K562 (cell line): ENCODE measurements around the gene TMEM217. TPM values are rescaled to one million over a fixed set of nuclear protein-coding genes. Genes with fewer than 3 reads are reported as not detected.

ENCODE experiments used
- CSDE1 ChIP-seq, 2 experiments: fragments of 450-650 bp; IDR thresholded peaks; 2 replicates each; pipeline ENCODE4 v1.6.1; 2016; ENCODE audit warnings: mild to moderate bottlenecking in 1 of 2
- FOXM1 ChIP-seq, 2 experiments: fragments of 450-650 bp in 1 of 2; sonication (generic) in 1 of 2; formaldehyde crosslinking in 1 of 2; IDR thresholded peaks; 2 replicates each; pipeline versions ENCODE4 v1.6.1 to v1.9.0; 2017 to 2022; ENCODE audit warnings: low read depth in 2 of 2, mild to moderate bottlenecking in 2 of 2, missing genetic modification reagents in 1 of 2, moderate library complexity in 1 of 2
- HDAC2 ChIP-seq: fragments of 450-650 bp; IDR thresholded peaks from 2 replicates; pipeline ENCODE4 v1.6.1; 2016; ENCODE audit warnings: mild to moderate bottlenecking
- HINFP ChIP-seq: fragments of 450-650 bp; conservative IDR thresholded peaks from 2 replicates; pipeline ENCODE4 v1.6.1; 2016; ENCODE audit warnings: missing genetic modification characterization, low read depth, mild to moderate bottlenecking, control low read depth, missing compliant biosample characterization
- HNRNPLL ChIP-seq: fragments of 200-400 bp; formaldehyde crosslinking; IDR thresholded peaks from 2 replicates; pipeline ENCODE4 v1.6.1; 2017; ENCODE audit warnings: low read length, low read depth, mild to moderate bottlenecking; ENCODE audit not compliant: poor library complexity, severe bottlenecking
- KAT2B ChIP-seq: IDR thresholded peaks from one replicate; pipeline ENCODE4 v1.6.1; 2012; ENCODE audit warnings: low read depth, mild to moderate bottlenecking, control low read depth, inconsistent platforms, low read length, moderate library complexity
- MYBL2 ChIP-seq, 2 experiments: fragments of 450-650 bp in 1 of 2; sonication (generic) in 1 of 2; formaldehyde crosslinking in 1 of 2; IDR thresholded peaks; 2 replicates each; pipeline versions ENCODE4 v1.6.1 to v1.8.1; 2017 to 2022; ENCODE audit warnings: borderline replicate concordance in 1 of 2, inconsistent platforms in 1 of 2, low read depth in 1 of 2, mild to moderate bottlenecking in 1 of 2, missing genetic modification reagents in 1 of 2, moderate library complexity in 1 of 2
- RERE ChIP-seq: sonication (generic); formaldehyde crosslinking; IDR thresholded peaks from 2 replicates; pipeline ENCODE4 v1.8.0; 2023; ENCODE audit warnings: missing genetic modification reagents, mild to moderate bottlenecking, borderline replicate concordance
- ZBED1 ChIP-seq: IDR thresholded peaks from 2 replicates; pipeline ENCODE4 v1.6.1; 2014
- ZBTB34 ChIP-seq: fragments of 250-450 bp; sonication (Bioruptor Pico); IDR thresholded peaks from 2 replicates; pipeline ENCODE4 v1.8.0; 2021; ENCODE audit warnings: mild to moderate bottlenecking, moderate library complexity
- ZNF398 ChIP-seq: fragments of 250-450 bp; sonication (Bioruptor Pico); IDR thresholded peaks from 2 replicates; pipeline ENCODE4 v1.8.0; 2021; ENCODE audit warnings: moderate library complexity, mild to moderate bottlenecking, inconsistent platforms
- ZNF561 ChIP-seq: fragments of 450-650 bp; formaldehyde crosslinking; conservative IDR thresholded peaks from 2 replicates; pipeline ENCODE4 v1.4.0; 2020; ENCODE audit warnings: mild to moderate bottlenecking, moderate library complexity
- ZZZ3 ChIP-seq: fragments of 450-650 bp; IDR thresholded peaks from 2 replicates; pipeline ENCODE4 v1.6.1; 2016; ENCODE audit warnings: antibody characterized with exemption, mild to moderate bottlenecking, moderate library complexity
- polyA plus RNA-seq, 8 experiments: library from polyadenylated mRNA; depleted of rRNA in 4 of 8; stranded (reverse) in 5 of 8; unstranded in 3 of 8; fragments of >200 nt; fragmentation: Nextera tagmentation in 2 of 8; fragmentation: Illumina TruSeq in 1 of 8; extraction: Ambion mirVana in 2 of 8; extraction: Trizol in 1 of 8; gene quantifications; 2 replicates each; pipeline versions ENCODE4 v1.2.1 to v1.2.3, GENCODE V29; 2011 to 2014; ENCODE audit warnings: inconsistent platforms in 1 of 8, missing spikeins in 1 of 8
- total RNA-seq, 7 experiments: library from RNA; depleted of rRNA in 6 of 7; stranded (reverse); fragments of >200 nt in 6 of 7; fragmentation: Illumina TruSeq in 2 of 7; extraction: Trizol in 2 of 7; gene quantifications; 2 replicates each; pipeline versions ENCODE4 v1.2.1 to v1.2.3, GENCODE V29; 2011 to 2021; ENCODE audit warnings: low replicate concordance in 1 of 7

TMEM217 gene
- total and polyA plus RNA-seq, 9 of the 15 experiments (the other 6 are each of a cell fraction or from before 2014, with no cell fraction given) = 1.3 to 8.0 (median 1.9) TPM

- TF ChIP-seq ZBTB34 (CRISPR knock-in tag) (no peak), ZZZ3 (no peak), ZNF398 (CRISPR knock-in tag) (no peak), HDAC2 (no peak), MYBL2 (IDR thresholded peaks at IDR 0.05; ENCODE audit: low read depth) (no peak), MYBL2 (CRISPR knock-in tag; IDR thresholded peaks at IDR 0.05; ENCODE audit: borderline replicate concordance) (no peak), CSDE1 (IDR thresholded peaks at IDR 0.05) (no peak), KAT2B (no peak), ZBED1 (peak; percentile 47; the same call in 1 of the 2 replicates), RERE (no peak), HINFP (no peak), FOXM1 (IDR thresholded peaks at IDR 0.05; ENCODE audit: low read depth) (no peak), FOXM1 (CRISPR knock-in tag; IDR thresholded peaks at IDR 0.05; ENCODE audit: low read depth) (no peak), HNRNPLL (peak; percentile 24), ZNF561 (CRISPR knock-in tag) (peak; percentile 57; the same call in 1 of the 2 replicates)
These were observed 86.6 kb downstream of the TMEM217 start (continued) for GRCh38 chr6:37171201-37171969.
